Measurements from ENCODE around the gene SEMA6D.

Gene SEMA6D

DNA sequence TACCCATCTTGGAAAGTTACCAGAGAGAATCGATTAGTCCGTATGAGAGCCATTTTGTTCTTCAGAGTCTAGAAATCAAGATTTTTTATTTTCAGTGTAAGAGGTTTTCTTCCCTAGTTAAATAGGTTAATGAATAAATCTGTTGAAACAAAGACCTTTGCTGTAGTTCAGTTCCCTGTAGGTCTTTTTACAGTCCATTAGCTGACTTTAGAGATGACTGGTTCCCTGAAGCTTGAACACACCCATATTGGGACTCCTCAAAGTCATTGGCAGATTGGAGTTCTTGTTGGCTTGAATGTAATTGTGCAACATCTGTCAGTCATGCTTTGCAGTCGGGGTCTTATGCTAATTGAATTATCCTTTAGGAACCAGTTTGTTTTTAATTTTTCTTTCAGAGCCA is 45.3 kb downstream of the SEMA6D start:
- ChIA-PET POLR2A (no interaction called here), CTCF (no interaction called here)
- no peak for DNase-seq (ENCODE audit: extremely low spot score)
- TF ChIP-seq, protein P1, sequence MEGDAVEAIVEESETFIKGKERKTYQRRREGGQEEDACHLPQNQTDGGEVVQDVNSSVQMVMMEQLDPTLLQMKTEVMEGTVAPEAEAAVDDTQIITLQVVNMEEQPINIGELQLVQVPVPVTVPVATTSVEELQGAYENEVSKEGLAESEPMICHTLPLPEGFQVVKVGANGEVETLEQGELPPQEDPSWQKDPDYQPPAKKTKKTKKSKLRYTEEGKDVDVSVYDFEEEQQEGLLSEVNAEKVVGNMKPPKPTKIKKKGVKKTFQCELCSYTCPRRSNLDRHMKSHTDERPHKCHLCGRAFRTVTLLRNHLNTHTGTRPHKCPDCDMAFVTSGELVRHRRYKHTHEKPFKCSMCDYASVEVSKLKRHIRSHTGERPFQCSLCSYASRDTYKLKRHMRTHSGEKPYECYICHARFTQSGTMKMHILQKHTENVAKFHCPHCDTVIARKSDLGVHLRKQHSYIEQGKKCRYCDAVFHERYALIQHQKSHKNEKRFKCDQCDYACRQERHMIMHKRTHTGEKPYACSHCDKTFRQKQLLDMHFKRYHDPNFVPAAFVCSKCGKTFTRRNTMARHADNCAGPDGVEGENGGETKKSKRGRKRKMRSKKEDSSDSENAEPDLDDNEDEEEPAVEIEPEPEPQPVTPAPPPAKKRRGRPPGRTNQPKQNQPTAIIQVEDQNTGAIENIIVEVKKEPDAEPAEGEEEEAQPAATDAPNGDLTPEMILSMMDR (IDR thresholded peaks at IDR 0.05; ENCODE audit: control extremely low read depth, extremely low read depth, low read depth, missing control alignments) = no peak

DNA sequence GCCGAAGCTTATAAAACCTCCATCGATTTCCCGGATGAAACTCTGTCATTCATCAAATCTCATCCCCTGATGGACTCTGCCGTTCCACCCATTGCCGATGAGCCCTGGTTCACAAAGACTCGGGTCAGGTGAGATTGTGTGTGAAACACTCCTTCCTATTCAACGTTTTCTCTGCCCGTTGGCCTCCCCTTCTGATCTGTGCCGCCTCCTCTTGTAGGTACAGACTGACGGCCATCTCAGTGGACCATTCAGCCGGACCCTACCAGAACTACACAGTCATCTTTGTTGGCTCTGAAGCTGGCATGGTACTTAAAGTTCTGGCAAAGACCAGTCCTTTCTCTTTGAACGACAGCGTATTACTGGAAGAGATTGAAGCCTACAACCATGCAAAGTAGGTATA is 47.4 kb downstream of the SEMA6D start:
- no peak for DNase-seq (ENCODE audit: extremely low spot score)
- ChIA-PET POLR2A (no interaction called here), CTCF (no interaction called here)

DNA sequence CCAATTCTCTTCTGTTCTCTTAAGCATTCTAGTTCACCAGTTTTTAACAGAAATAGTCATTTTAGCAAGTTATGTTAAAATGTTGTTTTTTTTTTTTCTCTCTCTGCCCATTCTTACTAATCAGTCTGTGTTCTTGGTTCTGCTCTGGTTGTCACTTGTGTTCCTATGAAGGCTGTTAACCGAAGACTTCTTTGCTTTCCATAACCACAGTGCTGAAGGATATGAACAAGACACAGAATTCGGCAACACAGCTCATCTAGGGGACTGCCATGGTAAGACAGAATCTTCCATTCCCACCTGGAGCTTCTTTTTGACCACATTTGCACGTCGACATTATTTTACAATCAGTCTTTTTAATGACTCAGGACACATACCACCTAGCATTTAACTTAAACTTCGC is 49.1 kb downstream of the SEMA6D start:
- ChIA-PET POLR2A (no interaction called here), CTCF (interaction anchor here (1.0 to 1.6 kb wide), 3 partner anchors 13 to 90 kb away, joined by 3 to 4 read pairs (median 4); no protein-coding TSS in a partner anchor)

More for the DNA sequence above, 47.4 kb downstream of the SEMA6D start:
- TF ChIP-seq, protein P1 (IDR thresholded peaks at IDR 0.05; ENCODE audit: control extremely low read depth, extremely low read depth, low read depth, missing control alignments) = no peak

DNA sequence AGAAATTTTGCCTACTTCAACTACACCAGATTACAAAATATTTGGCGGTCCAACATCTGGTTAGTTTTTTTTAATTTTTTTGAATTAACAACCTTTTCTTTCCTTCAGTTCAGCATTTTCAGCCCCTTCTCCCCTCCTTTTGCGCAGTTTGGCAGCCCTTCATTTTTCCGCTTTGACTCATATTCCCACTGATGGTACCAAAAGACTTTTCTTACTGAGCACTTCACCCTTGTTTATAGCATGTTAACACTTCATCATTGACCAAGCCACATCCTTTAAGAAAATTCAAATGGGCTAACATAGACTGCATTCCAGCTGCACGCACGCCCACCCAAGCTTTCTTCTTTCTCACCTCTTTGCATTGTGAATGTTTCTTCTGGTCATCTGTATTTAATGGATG is 49.7 kb downstream of the SEMA6D start:
- CTCF ChIA-PET = interaction anchor here (1.3 to 1.6 kb wide), 2 partner anchors 57 to 90 kb away, joined by 4 read pairs; no protein-coding TSS in a partner anchor
- TF ChIP-seq, protein P1 (IDR thresholded peaks at IDR 0.05; ENCODE audit: control extremely low read depth, extremely low read depth, low read depth, missing control alignments) = no peak
- POLR2A ChIA-PET = no interaction called here
- no peak for DNase-seq (ENCODE audit: extremely low spot score)

More for the DNA sequence above, 49.1 kb downstream of the SEMA6D start:
- TF ChIP-seq, protein P1 (IDR thresholded peaks at IDR 0.05; ENCODE audit: control extremely low read depth, extremely low read depth, low read depth, missing control alignments) = no peak
- DNase-seq (ENCODE audit: extremely low spot score) = no peak

DNA sequence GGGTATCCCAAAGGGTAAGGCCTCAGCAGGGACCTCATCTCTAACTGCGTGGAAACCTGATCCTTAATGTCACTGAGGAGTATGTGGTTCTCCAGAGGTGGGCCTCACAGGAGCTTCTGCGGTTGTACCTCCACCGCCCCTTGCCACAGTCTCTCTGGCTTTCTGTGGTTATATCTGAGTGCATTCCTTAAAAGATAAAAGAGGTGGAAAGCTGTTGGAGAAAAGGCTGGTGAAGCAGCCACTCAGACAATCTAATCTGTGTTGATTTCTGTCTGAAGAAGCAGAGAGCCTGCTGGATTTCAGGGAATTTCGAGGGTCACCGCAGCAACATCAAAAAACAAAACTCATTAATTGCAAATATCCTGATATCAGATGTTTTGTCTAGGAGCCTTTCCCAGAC is 51.4 kb downstream of the SEMA6D start:
- ChIA-PET POLR2A (no interaction called here), CTCF (interaction anchor here (1.0 to 1.4 kb wide), 2 partner anchors 9 to 48 kb away, joined by 3 to 5 read pairs; no protein-coding TSS in a partner anchor)
- no peak for DNase-seq (ENCODE audit: extremely low spot score)
- TF ChIP-seq, protein P1 (IDR thresholded peaks at IDR 0.05; ENCODE audit: control extremely low read depth, extremely low read depth, low read depth, missing control alignments) = no peak

DNA sequence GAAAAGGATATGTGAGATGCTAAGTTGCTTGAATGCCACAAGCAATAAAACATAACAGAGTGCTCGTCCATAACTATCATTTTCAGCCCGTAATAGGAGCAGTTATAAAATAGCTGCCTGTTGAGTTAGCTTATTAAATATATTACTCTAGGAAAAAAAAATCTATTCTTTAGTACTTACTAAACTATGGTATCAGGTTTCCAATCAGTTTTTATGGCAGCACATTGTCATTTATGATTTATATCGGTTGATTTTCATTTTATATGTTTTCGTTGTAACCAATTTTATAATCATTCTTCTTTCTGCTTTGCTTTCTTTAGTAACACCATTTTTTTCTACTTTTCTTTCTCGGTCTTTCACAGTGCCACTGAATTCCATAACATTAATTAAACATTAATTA is 51.9 kb downstream of the SEMA6D start:
- no peak for DNase-seq (ENCODE audit: extremely low spot score)
- ChIA-PET CTCF (interaction anchor here (1.4 kb wide), 1 partner anchor 9 kb away, joined by 5 read pairs; no protein-coding TSS in a partner anchor), POLR2A (no interaction called here)
- TF ChIP-seq, protein P1 (IDR thresholded peaks at IDR 0.05; ENCODE audit: control extremely low read depth, extremely low read depth, low read depth, missing control alignments) = no peak

DNA sequence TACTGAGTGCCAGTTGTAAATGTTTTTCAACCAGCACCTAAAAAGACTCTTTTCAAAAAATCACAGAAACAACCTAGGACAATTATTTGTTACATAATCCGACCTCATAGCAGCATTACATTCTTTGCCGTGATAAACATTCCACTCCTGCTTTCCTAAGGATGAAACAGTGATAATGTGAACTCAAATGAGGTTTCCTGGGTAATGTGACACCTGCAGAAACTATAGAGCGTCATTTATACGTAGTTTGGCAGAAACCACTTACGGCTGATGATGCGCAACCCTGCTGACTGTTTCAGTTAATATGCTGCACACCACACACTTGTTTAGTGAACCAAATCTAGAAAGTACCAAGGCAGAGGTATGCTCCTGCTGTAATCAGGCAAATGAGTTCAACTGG is 55.8 kb downstream of the SEMA6D start:
- POLR2A ChIA-PET = no interaction called here
- CTCF ChIA-PET = no interaction called here
- no peak for DNase-seq (ENCODE audit: extremely low spot score)
- TF ChIP-seq, protein P1 (IDR thresholded peaks at IDR 0.05; ENCODE audit: control extremely low read depth, extremely low read depth, low read depth, missing control alignments) = no peak

All from GM10248 (cell line).